ENCODE data around the gene TSGA10IP.

- TF ChIP-seq POLR2AphosphoS5 (IDR thresholded peaks at IDR 0.05; ENCODE audit: low read depth, low read length) = no peak
- no peak for TF ChIP-seq CTCF (IDR thresholded peaks at IDR 0.05)
- TF ChIP-seq TCF7L2 (IDR thresholded peaks at IDR 0.05; ENCODE audit: low read depth, low read length) = no peak
Measured at GRCh38 chr11:65981101-65981740, 35.9 kb downstream of the TSGA10IP start.
